Measurements from ENCODE around the gene SLC4A8.
"Not testable (repeated sequence)": the region's sequence is repeated elsewhere in the genome, so short reads cannot be mapped to it uniquely, and the experiment has no call there.

DNA sequence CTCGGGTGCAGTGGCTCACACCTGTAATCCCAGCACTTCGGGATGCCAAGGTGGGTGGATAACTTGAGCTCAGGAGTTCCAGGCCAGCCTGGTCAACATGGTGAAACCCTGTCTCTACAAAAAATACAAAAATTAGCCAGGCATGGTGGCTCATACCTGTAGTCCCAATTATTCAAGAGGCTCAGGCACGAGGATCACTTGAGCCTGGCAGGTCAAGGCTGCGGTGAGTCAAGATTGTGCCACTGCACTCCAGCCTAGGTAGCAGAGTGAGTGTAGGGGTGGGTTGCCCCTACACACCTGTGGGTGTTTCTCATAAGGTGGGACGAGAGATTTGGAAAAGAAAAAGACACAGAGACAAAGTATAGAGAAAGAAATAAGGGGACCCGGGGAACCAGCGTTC, 29.4 kb downstream of the SLC4A8 start:
- TF ChIP-seq EZH2 (IDR thresholded peaks at IDR 0.05; ENCODE audit: low read depth); CTCF (conservative IDR thresholded peaks at IDR 0.05): not testable (repeated sequence)
